Activated CD4-positive, alpha-beta T cell treated with anti-CD3 and anti-CD28 coated beads for 36 hours (primary cell): ENCODE data around the gene ZFAND6. TPM values are rescaled to one million over a fixed set of nuclear protein-coding genes. Genes with fewer than 3 reads are reported as not detected.

Experiments used
- total RNA-seq, 2 experiments: library from RNA; stranded (reverse); gene quantifications; one replicate each; pipeline ENCODE4 v1.2.3, GENCODE V29; 2021

ZFAND6 gene
- total RNA-seq, 2 experiments from 2014 or later, result 30.2 to 37.2 TPM

Other genes starting within 250 kb of the ZFAND6 start
- 10 to 100 TPM; 36.1 to 48.5 TPM for gene MTHFS, start 162.7 kb upstream of the ZFAND6 start, total RNA-seq
- 100 to 1,000 TPM in 1 of 2 experiments, 10 to 100 TPM in 1; 82.2 to 103 TPM for gene BCL2A1, start 88.5 kb upstream of the ZFAND6 start, total RNA-seq
- 10 to 100 TPM; 41.1 to 44.3 TPM for gene FAH, start 93.3 kb downstream of the ZFAND6 start, total RNA-seq
- not detected for gene CTXND1, start 192.5 kb downstream of the ZFAND6 start, total RNA-seq